Measurements from ENCODE around the gene SKP2.
"Not testable (repeated sequence)": the region's sequence is repeated elsewhere in the genome, so short reads cannot be mapped to it uniquely, and the experiment has no call there.

The SKP2 gene

DNA sequence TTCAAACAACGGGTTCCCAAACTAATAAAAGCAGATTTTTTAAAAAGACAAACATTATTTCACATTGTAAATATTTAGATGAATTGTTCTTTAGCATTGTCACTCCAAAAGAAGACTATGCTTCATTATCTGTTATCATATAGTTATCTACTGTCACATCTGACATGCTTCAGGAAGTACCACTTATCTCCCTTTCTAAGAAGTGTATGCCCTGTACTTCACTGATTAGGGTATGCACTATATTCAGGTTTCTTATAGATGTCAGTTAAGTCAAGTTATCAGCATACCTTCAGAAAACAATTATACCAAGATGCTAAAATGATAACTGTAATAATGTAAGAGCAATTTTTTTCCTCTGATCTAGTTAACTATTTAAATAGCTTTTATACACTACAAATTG is 40.7 kb upstream of the SKP2 start:
- Histone ChIP-seq H3F3A (ENCODE audit: control insufficient read depth, insufficient read depth) (no peaks in the 10 kb centered on the region), H3K9me3 (ENCODE audit: control insufficient read depth, insufficient read depth, low read length) (no peaks in the 10 kb centered on the region), H3K9me2 (replicated peaks; ENCODE audit: control insufficient read depth, low read length) (no peaks in the 10 kb centered on the region), H4K20me1 (ENCODE audit: control insufficient read depth, insufficient read depth, low read depth, low read length) (no peaks in the 10 kb centered on the region), H3K79me2 (ENCODE audit: control insufficient read depth, low read length) (no peaks in the 10 kb centered on the region), H3K27me3 (ENCODE audit: control insufficient read depth, low read length) (no peaks in the 10 kb centered on the region), H3K4me3 (ENCODE audit: low read length) (no peak overlapping the region), H3K4me2 (ENCODE audit: low read length) (no peak overlapping the region), H3K4me1 (ENCODE audit: control insufficient read depth, low read length) (no peaks in the 10 kb centered on the region), H3K36me3 (ENCODE audit: control insufficient read depth, low read length) (peaks cover 40% of the 10 kb centered on the region), H3K27ac (ENCODE audit: low read depth, low read length) (no peak overlapping the region)
- TF ChIP-seq EZH2phosphoT487 (IDR thresholded peaks at IDR 0.05; ENCODE audit: borderline replicate concordance, low read length): no peak
- TF ChIP-seq, protein P1, sequence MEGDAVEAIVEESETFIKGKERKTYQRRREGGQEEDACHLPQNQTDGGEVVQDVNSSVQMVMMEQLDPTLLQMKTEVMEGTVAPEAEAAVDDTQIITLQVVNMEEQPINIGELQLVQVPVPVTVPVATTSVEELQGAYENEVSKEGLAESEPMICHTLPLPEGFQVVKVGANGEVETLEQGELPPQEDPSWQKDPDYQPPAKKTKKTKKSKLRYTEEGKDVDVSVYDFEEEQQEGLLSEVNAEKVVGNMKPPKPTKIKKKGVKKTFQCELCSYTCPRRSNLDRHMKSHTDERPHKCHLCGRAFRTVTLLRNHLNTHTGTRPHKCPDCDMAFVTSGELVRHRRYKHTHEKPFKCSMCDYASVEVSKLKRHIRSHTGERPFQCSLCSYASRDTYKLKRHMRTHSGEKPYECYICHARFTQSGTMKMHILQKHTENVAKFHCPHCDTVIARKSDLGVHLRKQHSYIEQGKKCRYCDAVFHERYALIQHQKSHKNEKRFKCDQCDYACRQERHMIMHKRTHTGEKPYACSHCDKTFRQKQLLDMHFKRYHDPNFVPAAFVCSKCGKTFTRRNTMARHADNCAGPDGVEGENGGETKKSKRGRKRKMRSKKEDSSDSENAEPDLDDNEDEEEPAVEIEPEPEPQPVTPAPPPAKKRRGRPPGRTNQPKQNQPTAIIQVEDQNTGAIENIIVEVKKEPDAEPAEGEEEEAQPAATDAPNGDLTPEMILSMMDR (IDR thresholded peaks at IDR 0.05; ENCODE audit: low read depth, low read length, poor library complexity, severe bottlenecking): no peak

DNA sequence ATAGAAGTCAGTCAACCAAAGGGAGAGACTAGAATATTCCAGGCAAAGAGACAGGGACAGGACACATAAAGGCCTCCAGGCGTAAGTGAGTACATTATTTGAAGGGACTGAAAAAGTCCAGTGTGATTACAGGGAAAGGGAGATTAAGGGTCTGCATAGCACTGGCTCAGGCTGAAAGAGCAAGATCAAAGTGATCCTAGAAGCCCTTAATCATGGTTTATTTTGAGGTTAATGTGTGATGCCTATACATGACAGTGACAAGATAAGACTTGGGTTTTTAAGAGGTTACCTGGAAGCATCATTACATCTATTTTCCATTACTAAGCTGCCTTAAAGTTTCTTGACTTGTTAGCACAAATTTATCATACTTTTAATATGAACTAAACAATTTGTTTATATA is 26.0 kb upstream of the SKP2 start:
- no peak for TF ChIP-seq EZH2phosphoT487 (IDR thresholded peaks at IDR 0.05; ENCODE audit: borderline replicate concordance, low read length)
- TF ChIP-seq, protein P1 (IDR thresholded peaks at IDR 0.05; ENCODE audit: low read depth, low read length, poor library complexity, severe bottlenecking): no peak
- Histone ChIP-seq H3K9me2 (replicated peaks; ENCODE audit: control insufficient read depth, low read length) (no peaks in the 10 kb centered on the region), H3K4me1 (ENCODE audit: control insufficient read depth, low read length) (no peaks in the 10 kb centered on the region), H3K79me2 (ENCODE audit: control insufficient read depth, low read length) (no peaks in the 10 kb centered on the region), H4K20me1 (ENCODE audit: control insufficient read depth, insufficient read depth, low read depth, low read length) (no peaks in the 10 kb centered on the region), H3F3A (ENCODE audit: control insufficient read depth, insufficient read depth) (no peaks in the 10 kb centered on the region), H3K27ac (ENCODE audit: low read depth, low read length) (no peak overlapping the region), H3K36me3 (ENCODE audit: control insufficient read depth, low read length) (peaks cover 22% of the 10 kb centered on the region), H3K9me3 (ENCODE audit: control insufficient read depth, insufficient read depth, low read length) (no peaks in the 10 kb centered on the region), H3K27me3 (ENCODE audit: control insufficient read depth, low read length) (no peaks in the 10 kb centered on the region), H3K4me2 (ENCODE audit: low read length) (no peak overlapping the region), H3K4me3 (ENCODE audit: low read length) (no peak overlapping the region)

DNA sequence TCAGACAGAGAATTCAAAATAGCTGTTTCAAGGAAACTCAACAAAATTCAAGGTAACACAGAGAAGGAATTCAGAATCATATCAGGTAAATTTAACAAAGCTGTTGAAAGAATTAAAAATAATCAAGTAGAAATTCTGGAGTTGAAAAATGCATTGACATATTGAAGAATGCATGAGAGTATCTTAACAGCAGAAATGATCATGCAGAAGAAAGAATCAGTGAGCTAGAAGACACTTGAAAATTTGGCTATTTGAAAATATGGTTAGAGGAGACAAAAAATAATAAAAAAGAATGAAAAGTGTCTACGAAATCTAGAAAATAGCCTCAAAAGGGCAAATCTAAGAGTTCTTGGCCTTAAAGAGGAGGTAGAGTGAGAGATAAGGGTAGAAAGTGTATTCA is 23.1 kb upstream of the SKP2 start:
- no peaks in the 10 kb centered on the region for H3K79me2 ChIP-seq (ENCODE audit: control insufficient read depth, low read length)
- peaks cover 24% of the 10 kb centered on the region for H3K36me3 ChIP-seq (ENCODE audit: control insufficient read depth, low read length)
- no peaks in the 10 kb centered on the region for H3K9me2 ChIP-seq (replicated peaks; ENCODE audit: control insufficient read depth, low read length)
- H3K4me1 ChIP-seq (ENCODE audit: control insufficient read depth, low read length): no peaks in the 10 kb centered on the region
- H3K27me3 ChIP-seq (ENCODE audit: control insufficient read depth, low read length): no peaks in the 10 kb centered on the region
- H4K20me1 ChIP-seq (ENCODE audit: control insufficient read depth, insufficient read depth, low read depth, low read length): no peaks in the 10 kb centered on the region
- no peaks in the 10 kb centered on the region for H3K9me3 ChIP-seq (ENCODE audit: control insufficient read depth, insufficient read depth, low read length)
- H3K4me3 ChIP-seq (ENCODE audit: low read length): no peak overlapping the region
- no peaks in the 10 kb centered on the region for H3F3A ChIP-seq (ENCODE audit: control insufficient read depth, insufficient read depth)
- no peak overlapping the region for H3K27ac ChIP-seq (ENCODE audit: low read depth, low read length)
- no peak overlapping the region for H3K4me2 ChIP-seq (ENCODE audit: low read length)
- TF ChIP-seq EZH2phosphoT487 (IDR thresholded peaks at IDR 0.05; ENCODE audit: borderline replicate concordance, low read length): no peak

DNA sequence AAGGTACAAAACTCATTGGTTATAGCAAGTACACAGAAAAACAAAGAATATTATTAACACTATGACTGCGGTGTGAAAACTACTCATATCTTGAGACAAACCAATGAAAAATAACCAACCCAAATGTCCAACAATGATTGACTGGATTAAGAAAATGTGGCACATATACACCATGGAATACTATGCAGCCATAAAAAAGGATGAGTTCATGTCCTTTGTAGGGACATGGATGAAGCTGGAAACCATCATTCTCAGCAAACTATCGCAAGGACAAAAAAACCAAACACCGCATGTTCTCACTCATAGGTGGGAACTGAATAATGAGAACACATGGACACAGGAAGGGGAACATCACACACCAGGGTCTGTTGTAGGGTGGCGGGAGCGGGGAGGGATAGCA is 22.2 kb upstream of the SKP2 start:
- not testable (repeated sequence) for H3K4me1 ChIP-seq (ENCODE audit: control insufficient read depth, low read length); H3K27me3 ChIP-seq (ENCODE audit: control insufficient read depth, low read length); H4K20me1 ChIP-seq (ENCODE audit: control insufficient read depth, insufficient read depth, low read depth, low read length); H3K4me2 ChIP-seq (ENCODE audit: low read length); H3K9me3 ChIP-seq (ENCODE audit: control insufficient read depth, insufficient read depth, low read length); H3K9me2 ChIP-seq (replicated peaks; ENCODE audit: control insufficient read depth, low read length); H3F3A ChIP-seq (ENCODE audit: control insufficient read depth, insufficient read depth); H3K27ac ChIP-seq (ENCODE audit: low read depth, low read length); H3K79me2 ChIP-seq (ENCODE audit: control insufficient read depth, low read length); H3K4me3 ChIP-seq (ENCODE audit: low read length)
- peaks cover 24% of the 10 kb centered on the region for H3K36me3 ChIP-seq (ENCODE audit: control insufficient read depth, low read length)

DNA sequence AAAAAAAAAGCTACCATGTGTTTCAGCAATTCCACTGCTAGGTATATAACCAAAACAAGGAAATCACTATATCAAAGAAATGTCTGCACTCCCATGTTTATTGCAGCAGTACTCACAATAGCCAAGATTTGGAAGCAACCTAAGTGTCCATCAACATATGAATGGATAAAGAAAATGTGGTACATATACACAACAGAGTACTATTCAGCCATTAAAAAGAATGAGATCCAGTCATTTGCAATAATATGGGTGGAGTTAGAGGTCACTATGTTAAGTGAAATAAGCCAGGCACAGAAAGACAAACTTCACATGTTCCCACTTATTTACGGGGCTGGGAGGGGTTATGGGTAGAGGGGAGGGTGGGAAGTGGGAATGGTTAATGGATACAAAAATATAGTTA is 18.9 kb upstream of the SKP2 start:
- H3K4me2 ChIP-seq (ENCODE audit: low read length); H3K27ac ChIP-seq (ENCODE audit: low read depth, low read length); H3K9me3 ChIP-seq (ENCODE audit: control insufficient read depth, insufficient read depth, low read length); H4K20me1 ChIP-seq (ENCODE audit: control insufficient read depth, insufficient read depth, low read depth, low read length); H3K79me2 ChIP-seq (ENCODE audit: control insufficient read depth, low read length); H3K4me1 ChIP-seq (ENCODE audit: control insufficient read depth, low read length); H3K4me3 ChIP-seq (ENCODE audit: low read length); H3F3A ChIP-seq (ENCODE audit: control insufficient read depth, insufficient read depth); H3K27me3 ChIP-seq (ENCODE audit: control insufficient read depth, low read length); H3K9me2 ChIP-seq (replicated peaks; ENCODE audit: control insufficient read depth, low read length): not testable (repeated sequence)
- peaks cover 31% of the 10 kb centered on the region for H3K36me3 ChIP-seq (ENCODE audit: control insufficient read depth, low read length)

Data from DOHH2 (cell line).